ENCODE measurements around the gene GABRG3.
"Not testable (repeated sequence)": the region's sequence is repeated elsewhere in the genome, so short reads cannot be mapped to it uniquely, and the experiment has no call there.

Gene GABRG3

DNA sequence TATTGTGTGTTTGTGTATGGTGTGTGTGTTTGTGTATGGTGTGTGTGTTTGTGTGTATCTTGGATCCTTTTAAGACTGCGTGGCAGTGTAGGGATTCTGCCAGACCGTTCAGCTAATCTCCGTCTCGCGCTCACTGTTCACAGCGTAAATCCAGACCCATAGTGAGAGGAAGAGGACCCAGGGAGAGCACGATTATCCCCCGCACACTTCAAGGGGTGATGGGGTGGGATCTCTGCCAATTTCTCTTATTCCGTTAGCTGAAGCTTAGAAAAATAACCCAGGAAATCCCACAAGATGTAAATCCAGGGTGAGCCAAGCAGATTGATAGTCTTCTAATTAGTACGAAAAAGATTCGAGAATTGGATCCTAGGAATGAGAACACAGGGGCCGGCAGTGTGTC is 381.2 kb downstream of the GABRG3 start:
- no peak overlapping the region for H3K4me3 ChIP-seq (ENCODE audit: low read depth, low read length)
- DNase-seq (ENCODE audit: low read depth), result no peak

DNA sequence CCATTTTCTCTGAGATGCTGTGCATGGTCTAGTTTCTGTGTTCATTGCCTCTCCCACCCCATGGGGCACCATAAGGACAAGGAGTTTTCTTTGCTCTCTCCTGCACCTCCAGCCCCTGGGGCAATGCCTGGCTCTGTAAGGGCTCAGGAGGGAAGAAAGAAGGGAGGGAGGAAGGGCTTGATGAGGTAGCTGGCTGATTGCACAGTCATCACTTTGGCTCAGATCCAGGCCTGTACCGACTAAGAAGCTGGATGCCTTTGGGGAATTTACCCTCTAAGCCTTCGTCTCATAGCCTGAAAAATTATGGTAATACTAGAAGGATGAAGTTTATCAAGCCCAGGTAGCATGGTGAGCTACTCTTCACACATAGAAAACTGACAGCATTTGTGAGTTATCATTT is 382.9 kb downstream of the GABRG3 start:
- peak; percentile 59 for DNase-seq (ENCODE audit: low read depth)

DNA sequence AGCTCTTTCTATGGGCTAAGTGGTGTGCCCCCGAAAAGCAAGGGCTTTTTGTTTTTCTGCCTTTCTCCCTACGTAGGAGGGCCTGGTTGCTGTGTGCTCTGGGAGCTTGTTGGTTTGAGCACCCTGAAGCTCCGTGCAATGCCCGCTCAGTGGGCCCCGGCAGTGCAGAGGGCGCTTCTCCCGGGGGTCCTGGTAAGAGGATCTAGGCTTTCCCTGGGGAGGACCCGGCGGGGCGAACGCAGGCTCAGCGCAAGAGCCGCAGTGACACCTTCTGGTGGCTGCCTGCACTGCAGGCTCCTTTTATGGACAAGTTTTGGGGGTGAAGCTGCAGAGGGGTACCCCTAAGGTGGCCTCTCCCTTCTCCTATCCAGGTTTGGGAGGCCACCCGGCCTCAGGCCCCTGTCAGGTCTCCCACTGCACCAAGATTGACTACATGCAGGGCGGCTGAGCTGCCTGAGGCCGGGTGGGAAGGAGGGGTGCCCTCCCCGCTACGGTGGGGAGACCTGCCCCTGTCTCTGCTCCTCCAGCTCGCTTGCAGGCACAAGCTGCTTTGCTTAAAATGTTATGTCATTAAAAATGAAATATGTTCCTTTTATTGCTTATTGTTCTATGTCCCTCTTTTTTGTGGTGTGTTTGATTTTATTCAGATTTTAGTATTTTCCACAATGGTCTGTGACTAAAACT is 387.9 kb downstream of the GABRG3 start:
- no peak for DNase-seq (ENCODE audit: low read depth)

More for the DNA sequence above, 382.9 kb downstream of the GABRG3 start:
- no peak overlapping the region for H3K4me3 ChIP-seq (ENCODE audit: low read depth, low read length)

GRCh38 chr15:27359586-27359985 is 388.6 kb downstream of the GABRG3 start:
- H3K4me3 ChIP-seq (ENCODE audit: low read depth, low read length), result no peak overlapping the region
- DNase-seq (ENCODE audit: low read depth), result no peak

More for the DNA sequence above, 387.9 kb downstream of the GABRG3 start:
- H3K4me3 ChIP-seq (ENCODE audit: low read depth, low read length), result no peak overlapping the region

GRCh38 chr15:27360316-27360715 is 389.3 kb downstream of the GABRG3 start:
- no peak overlapping the region for H3K4me3 ChIP-seq (ENCODE audit: low read depth, low read length)
- DNase-seq (ENCODE audit: low read depth), result no peak

DNA sequence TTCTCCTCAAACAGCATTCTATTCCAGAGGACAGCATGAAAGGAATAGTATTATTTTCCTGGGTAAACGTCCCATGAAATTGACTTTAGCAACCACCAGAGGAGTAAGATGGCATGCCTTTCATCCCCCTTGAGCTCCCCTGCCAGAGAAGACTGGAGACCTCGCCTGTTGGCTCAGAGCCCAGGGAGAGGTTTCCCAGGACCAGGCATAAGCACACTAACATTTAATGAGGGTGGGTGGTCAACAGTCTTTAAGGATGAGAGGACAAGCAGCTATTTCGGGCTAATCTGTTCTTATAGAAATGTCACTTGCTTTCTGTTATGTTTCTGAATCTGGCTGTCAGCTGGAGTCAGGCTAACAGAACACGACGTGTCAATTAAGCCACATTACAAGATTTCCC is 390.5 kb downstream of the GABRG3 start:
- DNase-seq (ENCODE audit: low read depth), result no peak
- H3K4me3 ChIP-seq (ENCODE audit: low read depth, low read length), result no peak overlapping the region

- H3K4me3 ChIP-seq (ENCODE audit: low read depth, low read length), result no peak overlapping the region
- no peak for DNase-seq (ENCODE audit: low read depth)
Observed at GRCh38 chr15:27365456-27365855, 394.5 kb downstream of the GABRG3 start.

GRCh38 chr15:27377391-27377790 is 406.4 kb downstream of the GABRG3 start:
- not testable (repeated sequence) for DNase-seq (ENCODE audit: low read depth); H3K4me3 ChIP-seq (ENCODE audit: low read depth, low read length)

DNA sequence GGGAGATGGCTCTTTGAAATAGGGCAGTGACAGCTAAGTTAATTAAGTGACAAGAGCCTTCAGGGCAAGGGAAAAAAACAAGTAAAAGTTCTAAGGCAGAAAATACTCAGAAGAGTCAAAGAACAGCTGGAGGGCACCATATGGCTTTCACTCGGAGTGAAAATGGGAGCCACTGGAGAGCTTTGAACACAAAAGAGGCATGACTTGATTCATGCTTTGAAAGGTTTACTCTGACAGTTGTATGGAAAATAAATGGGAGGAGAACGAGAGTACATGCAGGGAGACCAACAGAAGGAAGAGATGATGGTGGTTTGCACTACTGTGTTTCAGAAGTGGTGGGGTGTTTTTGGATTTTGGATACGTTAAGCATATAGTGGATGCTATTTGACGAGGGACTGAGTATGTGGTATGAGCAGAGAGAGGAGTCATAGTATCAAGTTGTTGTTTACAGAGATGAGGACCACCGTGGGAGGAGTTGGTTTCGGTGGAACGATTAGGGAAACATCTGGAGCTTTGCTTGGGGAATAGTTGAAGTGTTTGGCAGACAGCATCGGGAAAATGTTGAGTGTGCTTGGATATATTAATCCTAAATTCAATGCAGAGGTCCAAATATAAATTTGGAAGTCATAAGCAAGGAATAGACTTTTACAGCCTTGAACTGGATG is 411.5 kb downstream of the GABRG3 start:
- DNase-seq (ENCODE audit: low read depth), result no peak
- no peak overlapping the region for H3K4me3 ChIP-seq (ENCODE audit: low read depth, low read length)

DNA sequence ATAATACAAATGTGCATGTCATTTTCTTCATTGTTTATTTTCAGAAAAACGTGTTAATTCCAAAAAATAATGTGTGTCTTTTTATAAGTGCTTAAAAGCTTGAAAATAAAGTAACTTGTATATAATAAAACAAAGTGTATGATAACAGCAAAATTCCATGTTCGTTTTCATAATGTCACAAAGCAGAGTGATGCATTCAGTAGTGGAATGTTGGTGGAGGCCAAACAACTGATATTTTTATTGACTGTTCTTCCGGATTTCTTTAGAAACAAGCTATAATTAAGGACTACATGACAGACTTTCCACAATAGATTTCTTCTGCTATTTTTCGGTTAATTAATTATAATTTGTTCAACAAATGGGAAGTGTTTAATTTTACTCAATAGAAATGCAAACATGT is 412.7 kb downstream of the GABRG3 start:
- no peak overlapping the region for H3K4me3 ChIP-seq (ENCODE audit: low read depth, low read length)
- no peak for DNase-seq (ENCODE audit: low read depth)

- no peak overlapping the region for H3K4me3 ChIP-seq (ENCODE audit: low read depth, low read length)
- DNase-seq (ENCODE audit: low read depth), result no peak
Observed at GRCh38 chr15:27392163-27392562, 421.2 kb downstream of the GABRG3 start.

DNA sequence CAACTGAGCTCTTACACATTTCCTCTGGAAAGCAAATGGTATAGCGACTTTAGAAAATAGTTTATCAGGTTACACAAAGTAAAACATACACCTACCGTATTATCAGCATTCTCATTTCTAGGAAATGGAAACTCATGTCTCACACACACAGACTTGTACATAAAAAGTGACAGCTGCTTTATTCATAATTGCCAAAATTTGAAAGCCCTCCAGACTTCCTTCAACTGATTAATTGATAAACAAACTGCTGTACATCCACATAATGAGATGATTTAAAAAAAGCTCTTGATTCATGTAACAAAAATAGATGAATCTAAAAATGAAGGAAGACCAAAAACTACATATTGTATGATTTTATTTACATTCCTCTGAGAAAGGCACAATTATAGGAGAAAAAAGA is 425.5 kb downstream of the GABRG3 start:
- no peak for DNase-seq (ENCODE audit: low read depth)
- no peak overlapping the region for H3K4me3 ChIP-seq (ENCODE audit: low read depth, low read length)

GRCh38 chr15:27396996-27397395 is 426.0 kb downstream of the GABRG3 start:
- no peak overlapping the region for H3K4me3 ChIP-seq (ENCODE audit: low read depth, low read length)
- DNase-seq (ENCODE audit: low read depth), result no peak

DNA sequence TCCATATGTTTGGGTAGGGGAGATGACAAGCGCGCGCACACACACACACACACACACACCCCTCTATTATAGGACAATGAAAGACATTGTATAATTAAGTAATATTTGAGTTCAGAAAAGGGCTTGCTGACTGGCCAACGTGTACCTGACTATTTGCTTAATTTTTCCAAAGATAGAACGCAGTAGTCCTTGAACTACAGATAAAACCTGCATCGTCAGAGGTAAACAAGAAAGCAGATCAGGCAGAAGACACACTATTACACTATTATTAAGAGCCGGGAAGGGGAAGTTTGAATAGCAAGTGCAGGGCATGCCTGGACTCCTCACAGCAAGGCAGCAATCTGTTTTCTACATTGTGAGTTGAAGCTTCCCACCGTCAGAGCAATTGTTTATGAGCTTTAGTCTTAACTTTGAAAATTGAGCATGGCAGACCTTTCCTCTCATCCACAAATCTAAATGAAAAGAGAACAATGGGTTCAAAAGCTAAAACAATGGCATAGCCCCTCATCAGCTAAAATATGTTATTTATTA is 427.7 kb downstream of the GABRG3 start:
- no peak overlapping the region for H3K4me3 ChIP-seq (ENCODE audit: low read depth, low read length)
- DNase-seq (ENCODE audit: low read depth), result no peak

DNA sequence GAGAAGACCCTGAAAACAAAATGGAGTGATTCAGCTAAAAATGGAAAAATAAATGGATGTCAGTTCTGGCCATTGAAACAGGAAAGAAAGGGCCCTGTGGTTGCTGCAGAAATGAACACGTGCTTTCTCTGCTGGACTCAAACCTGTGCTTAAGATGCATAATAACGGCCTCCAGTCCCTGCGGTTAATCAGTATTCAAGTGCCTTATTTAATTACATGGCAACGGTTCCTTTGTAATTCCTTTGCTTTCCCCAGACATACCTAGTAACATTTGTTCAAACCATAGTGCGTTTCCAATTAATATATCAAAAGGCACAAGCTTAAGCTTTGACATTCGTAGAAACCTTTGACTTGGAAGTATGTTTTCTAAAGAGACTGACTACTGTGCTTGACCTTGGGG is 428.3 kb downstream of the GABRG3 start:
- no peak overlapping the region for H3K4me3 ChIP-seq (ENCODE audit: low read depth, low read length)
- DNase-seq (ENCODE audit: low read depth), result no peak

DNA sequence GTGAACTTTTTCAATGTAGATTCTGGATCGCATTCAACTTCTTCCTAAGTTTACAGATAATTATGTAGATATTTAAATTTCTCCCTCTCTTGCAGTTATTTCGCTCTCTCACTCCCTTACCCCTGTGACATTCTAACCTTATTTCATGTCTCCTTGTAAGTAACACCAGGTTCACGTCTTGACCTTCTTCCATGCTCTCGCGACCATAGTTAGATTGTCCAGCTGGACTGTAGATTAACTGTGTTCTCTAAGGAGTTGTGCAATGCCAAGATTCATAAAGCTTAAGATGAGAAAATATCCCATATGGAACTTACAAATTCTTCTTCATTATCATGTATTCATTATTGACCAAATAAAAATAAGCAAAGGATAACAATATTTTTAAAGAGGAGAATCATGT is 430.5 kb downstream of the GABRG3 start:
- no peak for DNase-seq (ENCODE audit: low read depth)

DNA sequence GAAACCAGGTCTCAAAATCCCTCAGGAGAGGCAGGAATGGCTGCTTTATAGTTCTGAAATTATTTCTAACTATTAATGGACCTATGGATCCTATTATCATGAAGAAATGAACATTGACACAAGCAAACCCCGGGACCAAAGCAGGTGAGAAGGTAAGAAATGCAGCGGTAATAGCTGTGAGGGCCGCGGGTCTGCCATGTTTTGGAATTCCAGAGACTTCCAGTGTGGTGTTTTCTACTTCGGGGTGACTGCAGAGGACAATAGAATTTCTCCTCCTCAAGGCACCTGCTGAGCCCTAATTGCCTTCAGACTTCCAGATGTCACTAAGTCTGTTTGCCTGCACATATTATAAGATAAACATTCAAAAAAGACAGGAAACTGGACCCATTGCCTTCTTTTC is 437.4 kb downstream of the GABRG3 start:
- no peak for DNase-seq (ENCODE audit: low read depth)
- H3K4me3 ChIP-seq (ENCODE audit: low read depth, low read length), result no peak overlapping the region

More for the DNA sequence above, 430.5 kb downstream of the GABRG3 start:
- no peak overlapping the region for H3K4me3 ChIP-seq (ENCODE audit: low read depth, low read length)

- DNase-seq (ENCODE audit: low read depth), result no peak
- no peak overlapping the region for H3K4me3 ChIP-seq (ENCODE audit: low read depth, low read length)
Observed at GRCh38 chr15:27410996-27411605, 440.1 kb downstream of the GABRG3 start.

- H3K4me3 ChIP-seq (ENCODE audit: low read depth, low read length), result no peak overlapping the region
- DNase-seq (ENCODE audit: low read depth), result peak; percentile 4
Observed at GRCh38 chr15:27412415-27412814, 441.4 kb downstream of the GABRG3 start.

DNA sequence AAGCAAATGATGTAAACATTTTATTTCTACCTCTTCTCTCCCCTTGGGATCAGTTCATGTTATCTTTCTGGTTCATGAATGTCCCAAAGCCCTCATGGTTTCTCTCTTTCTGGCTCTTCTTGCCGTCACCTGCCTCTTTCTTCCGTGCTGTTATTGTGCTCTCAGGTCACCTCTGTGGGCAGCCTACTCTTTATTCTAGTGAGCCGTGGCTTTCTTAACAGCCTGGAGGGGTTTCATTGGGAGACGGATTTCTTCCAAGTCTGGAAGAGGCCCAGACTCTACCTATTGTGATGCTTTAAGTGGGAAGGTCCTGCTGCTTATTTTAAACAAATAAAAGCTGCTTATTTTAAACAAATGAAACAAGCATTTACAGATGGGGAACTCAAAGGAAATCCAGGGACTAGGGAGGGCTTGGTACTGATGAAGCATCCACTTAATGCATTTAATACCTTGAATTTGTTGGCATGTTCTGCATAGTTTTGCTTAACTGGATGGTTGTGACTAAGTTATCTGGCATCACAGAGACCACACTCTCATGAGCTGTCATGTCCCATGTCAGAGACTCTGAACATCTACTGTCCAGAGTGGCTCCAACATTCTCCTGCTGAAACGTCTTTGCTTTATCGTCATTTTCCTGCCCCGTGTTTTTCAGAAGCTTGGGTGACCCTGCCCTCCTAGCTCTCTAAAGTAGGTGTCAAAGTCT is 443.3 kb downstream of the GABRG3 start:
- DNase-seq (ENCODE audit: low read depth), result no peak
- H3K4me3 ChIP-seq (ENCODE audit: low read depth, low read length), result no peak overlapping the region

Data from skeletal muscle cell (primary cell).